ENCODE measurements around the gene GNG2.
"Not testable (repeated sequence)": the region's sequence is repeated elsewhere in the genome, so short reads cannot be mapped to it uniquely, and the experiment has no call there.

Gene GNG2

DNA sequence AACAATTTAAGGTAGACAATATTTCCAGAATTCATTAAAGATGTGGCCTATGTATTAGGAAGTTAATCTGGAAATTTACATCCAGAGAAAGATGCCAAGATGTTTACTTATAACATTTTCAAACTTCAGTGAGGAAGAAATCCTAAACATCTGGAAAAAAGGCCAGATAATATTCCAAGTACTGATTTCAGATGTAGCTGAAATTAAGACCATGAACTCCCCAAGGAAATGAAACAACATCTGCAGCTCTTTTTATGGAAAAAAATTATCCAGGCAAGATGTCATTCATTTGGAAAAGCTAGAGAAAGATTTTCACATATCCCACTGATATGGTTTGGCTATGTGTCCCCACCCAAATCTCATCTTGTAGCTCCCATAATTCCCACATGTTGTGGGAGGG, 35.0 kb downstream of the GNG2 start:
- FAIRE-seq = no peak

DNA sequence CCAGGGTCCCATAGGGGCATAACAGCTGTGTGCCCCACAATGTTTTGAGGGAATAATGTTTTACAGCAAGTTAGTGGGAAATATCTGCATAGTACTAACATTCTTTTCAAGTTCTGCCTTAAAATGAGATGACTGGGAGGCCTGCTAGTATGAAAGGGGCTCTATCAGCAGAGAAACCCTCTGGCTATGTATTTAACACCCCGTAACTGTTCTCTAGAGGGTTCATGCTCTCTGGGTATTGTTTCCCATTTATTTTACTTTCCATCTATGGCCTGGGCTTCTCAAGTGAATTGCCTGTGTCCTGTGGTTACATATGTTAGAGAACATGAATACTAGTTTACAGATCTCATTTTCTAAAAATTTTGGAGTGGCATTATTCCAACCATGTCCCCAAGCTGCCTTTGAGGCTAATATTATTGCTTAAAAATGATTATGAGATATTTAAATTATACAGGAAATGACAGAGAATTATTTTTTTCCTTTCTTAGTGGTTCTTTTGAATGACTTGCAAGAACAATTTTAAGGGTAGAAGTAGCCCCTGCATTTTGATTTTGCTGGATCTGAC, 37.5 kb downstream of the GNG2 start:
- no peak for FAIRE-seq

DNA sequence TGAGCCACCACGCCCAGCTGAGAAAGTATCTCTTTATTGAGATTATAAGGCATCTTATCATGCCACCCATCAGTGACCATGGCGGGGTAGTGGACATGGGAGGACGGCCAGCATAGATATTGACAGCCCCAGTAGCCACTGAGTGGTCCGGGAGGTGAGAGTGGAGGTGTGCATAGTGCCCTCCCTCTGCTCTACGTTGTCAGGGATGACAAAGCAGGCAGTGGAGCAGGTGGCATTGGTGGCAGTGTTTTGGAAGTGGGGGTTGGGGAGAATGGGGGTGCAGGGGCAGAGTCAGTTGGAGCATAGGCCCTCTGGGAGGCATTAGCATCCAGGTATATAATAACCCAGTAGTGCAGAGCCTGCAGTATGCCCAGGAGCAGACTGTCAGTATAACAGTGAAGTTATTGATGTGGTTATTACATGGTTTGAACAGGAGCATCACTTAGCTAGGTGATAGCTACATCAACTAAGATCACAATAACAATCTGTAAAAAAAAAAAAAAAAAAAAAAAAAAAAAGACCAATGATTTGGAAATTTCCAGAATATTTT, 41.1 kb downstream of the GNG2 start:
- no peak for FAIRE-seq

- FAIRE-seq = not testable (repeated sequence)
Measured at GRCh38 chr14:51905656-51906121, 45.3 kb downstream of the GNG2 start.

DNA sequence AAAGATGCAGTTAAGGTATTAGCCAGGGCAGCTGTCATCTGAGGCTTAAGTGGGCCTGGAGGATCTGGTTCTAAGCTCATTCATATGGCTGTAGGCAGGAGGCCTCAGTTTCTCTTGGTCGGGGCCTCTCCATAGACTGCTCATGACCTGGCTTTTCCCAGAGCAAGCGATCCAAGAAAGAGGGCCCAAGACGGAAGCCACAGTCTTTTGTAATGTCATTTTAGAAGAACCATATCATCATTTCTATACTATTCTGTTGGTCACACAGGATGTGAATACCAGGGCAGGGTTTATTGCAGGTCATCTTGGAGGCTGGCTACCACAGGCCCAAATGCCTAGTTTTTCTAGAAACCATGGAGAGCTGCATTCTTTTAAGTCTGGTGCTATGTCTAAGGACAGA, 47.7 kb downstream of the GNG2 start:
- no peak for FAIRE-seq

DNA sequence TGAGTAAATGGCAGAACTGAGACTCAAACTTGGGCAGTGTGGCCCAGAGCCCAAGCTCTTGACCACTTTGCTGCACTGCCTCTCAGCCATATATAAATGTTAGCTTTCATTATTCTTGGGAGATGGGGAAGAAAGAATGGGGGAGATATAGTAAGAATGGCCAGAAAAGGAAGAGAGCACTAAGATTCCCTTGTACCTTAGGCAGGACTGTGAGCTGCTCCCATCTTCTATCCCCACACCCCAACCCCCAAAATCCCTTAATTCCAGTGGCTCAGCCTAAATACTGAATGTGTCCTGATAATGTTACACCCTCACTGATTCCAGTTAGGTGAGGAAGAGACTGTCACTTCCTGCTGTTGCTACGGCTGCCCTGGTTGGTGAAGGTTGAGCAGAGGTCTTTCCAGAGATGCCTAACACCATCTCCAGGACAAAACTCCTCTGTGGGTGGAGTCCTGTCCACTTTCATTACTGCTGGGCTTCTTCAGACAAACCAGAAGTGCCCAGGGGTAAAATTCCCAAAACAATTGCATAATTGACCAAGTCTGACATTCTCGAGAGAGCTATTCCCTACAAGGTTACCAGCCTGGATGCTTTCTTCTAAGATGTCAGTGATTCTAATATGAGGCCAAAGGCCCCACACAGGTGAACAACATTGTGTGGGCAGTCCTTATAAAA, 51.8 kb downstream of the GNG2 start:
- FAIRE-seq = no peak

DNA sequence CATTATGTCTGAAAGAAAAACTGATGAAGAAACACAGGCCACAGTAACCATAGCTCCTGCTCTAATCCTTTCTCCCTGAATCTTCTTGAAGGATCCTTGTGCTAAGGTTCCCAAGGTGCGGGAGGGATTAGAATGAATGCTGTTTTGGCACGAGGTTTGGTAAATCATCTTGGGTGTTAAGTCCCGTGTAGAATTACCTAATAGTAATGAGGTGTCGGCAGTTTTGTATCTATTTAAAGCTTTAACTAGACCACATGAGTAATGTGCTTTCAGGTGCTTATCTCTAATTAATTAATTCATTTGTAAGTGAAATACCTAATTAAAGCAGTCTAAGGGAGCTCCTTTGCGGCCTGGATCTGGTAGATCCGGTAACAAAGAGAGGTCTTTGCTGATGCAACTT, 53.9 kb downstream of the GNG2 start:
- FAIRE-seq = no peak

DNA sequence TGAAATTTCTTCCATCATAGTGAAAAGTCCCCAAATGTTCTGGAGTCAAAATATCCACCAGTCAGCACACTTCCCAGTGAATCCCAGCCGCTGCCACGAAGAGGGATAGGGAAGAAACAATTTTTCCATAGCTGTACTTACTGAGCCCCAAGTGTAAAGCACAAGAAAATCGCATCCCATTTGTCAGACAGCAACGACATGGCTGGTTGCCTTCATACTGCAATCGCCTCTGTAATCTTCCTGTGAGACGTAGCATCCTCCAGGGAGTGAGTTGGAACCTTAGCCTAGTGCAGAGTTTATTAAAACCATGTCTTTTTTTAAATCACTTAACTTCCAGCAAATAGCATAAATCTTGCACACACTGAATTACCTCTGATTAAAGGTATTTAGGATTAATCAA, 56.8 kb downstream of the GNG2 start:
- no peak for FAIRE-seq

DNA sequence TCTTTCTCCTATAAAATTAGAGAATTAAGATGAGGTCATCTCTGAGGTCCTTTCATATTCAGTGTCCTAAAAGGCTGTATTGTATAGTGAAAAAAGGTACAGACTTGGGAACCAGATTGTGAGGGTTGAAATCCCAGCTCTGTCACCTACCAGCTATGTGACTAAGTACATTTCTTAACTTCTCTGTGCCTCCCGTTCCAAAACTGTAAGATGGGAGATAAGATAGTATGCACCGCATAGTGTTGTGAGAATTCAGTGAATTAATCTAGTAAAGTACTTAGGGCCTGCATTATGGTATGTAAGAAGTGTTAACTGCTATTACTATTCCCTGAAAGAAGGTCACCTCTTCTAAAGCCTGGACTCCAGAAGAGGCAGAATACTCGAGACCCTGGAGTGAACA, 60.6 kb downstream of the GNG2 start:
- FAIRE-seq = no peak

DNA sequence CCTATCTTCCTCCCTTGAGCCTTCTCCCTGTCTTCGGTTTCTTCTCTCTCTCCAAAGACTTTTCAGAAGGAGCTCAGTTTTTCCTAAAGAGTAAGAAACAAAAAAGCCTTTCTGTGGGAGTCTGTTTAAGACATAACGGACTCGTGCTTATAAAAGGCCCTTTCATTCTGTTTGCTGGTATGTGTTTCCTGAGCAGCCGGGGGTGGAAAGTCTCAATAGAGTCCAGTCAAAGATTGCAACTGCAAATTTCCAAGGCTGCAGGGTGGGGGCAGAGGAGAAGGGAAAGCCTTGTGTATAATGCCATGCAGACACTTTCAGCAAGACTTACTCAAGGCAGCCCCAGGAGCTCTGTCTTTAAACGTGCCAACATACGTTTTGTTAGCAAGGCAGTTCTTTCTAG, 62.2 kb downstream of the GNG2 start:
- no peak for FAIRE-seq

DNA sequence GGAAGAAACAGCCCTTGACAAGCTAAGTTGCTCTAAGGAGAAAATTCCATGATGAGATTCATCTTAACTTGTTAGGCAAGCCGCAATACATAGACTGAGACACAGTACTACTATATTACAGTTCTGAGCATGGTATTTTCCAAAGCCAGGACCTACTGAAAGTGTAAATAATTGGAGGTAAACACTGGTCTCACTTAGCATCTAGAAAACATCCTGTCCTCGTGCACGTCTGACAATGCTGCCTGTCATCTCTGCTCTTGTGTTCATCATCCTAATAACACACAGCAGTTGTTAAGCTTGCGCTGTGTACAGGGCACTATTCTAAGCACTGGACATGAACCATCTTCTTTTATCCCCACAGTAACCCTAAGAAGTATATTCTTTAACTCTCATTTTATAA, 64.2 kb downstream of the GNG2 start:
- no peak for FAIRE-seq

DNA sequence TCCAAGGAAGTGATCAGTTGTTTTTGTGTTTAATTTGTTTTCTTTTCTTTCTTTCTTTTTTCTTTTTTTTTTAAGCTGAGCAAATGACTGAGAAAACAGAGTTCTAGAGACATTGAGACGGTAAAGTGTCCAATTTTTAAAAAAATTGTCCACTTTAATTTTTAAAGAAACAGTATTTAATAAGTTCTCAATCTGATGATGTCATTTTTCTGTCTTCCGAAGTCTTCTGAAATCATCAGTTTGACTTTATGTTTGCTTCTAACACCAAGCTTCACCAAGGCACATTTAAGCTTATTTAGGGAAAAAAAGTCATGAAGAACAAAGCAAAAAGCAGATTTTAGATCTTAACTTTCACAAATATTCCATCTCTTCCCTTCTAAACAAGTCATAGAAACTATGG, 65.6 kb downstream of the GNG2 start:
- FAIRE-seq = no peak

DNA sequence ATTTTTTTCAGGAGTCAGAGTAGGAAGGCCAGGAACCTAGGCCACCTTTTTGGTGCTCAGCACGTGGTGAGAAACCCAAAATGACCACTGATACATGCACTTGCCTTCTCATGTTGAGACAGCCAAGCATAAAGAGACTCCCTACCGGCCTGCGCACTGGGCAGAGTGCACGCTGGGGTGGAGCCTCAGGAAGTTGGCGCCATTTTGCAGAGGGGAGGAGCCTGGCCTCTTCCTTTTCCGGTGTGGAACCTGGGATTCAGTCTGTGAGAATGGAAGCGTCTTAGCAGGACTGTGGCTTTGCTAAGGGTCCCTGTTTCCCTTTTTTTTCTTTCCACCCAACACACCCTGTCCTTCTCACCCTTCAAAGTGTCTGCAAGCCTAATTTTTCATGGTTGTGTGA, 66.0 kb downstream of the GNG2 start:
- no peak for FAIRE-seq

DNA sequence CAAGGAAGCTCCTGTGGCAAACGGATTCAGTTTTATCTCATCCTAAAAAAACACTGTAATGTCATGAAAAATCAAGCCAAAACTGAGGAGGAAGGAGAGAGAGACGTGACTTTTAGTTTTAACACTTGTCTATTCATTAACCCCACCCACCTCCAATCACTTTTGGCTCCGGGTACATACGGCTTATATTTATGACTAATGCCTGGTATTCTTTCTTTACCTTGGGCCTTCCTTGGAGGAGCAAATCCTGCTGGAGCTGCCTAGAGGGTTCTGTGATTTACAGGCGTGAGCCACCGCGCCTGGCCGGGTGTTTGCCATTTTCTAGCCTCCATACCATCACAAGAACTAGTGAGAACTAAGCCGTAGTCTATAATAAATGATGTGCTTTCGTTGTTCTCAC, 68.2 kb downstream of the GNG2 start:
- FAIRE-seq = no peak

DNA sequence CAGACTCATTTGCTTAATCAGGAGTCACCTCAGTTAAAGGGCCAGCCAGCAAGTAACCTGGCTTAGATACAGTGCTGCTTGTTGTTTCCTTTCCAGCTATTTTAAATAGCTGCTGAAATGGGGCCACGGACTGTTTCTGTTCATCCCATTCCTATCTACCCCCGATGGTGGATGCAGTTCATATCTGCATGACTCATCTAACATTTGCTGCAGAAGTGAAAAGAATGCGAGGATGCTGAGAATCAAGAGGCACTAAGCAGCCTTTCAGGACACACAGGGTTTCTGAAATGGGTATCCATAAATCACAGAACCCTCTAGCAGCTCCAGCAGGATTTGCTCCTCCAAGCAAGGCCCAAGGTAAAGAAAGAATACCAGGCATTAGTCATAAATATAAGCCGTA, 68.8 kb downstream of the GNG2 start:
- no peak for FAIRE-seq

GRCh38 chr14:51929910-51930682, 69.7 kb downstream of the GNG2 start:
- FAIRE-seq = no peak

GRCh38 chr14:51931308-51931707, 70.9 kb downstream of the GNG2 start:
- no peak for FAIRE-seq

- FAIRE-seq = no peak
Measured at GRCh38 chr14:51933191-51933590, 72.8 kb downstream of the GNG2 start.

- no peak for FAIRE-seq
Measured at GRCh38 chr14:51938137-51938536, 77.7 kb downstream of the GNG2 start.

DNA sequence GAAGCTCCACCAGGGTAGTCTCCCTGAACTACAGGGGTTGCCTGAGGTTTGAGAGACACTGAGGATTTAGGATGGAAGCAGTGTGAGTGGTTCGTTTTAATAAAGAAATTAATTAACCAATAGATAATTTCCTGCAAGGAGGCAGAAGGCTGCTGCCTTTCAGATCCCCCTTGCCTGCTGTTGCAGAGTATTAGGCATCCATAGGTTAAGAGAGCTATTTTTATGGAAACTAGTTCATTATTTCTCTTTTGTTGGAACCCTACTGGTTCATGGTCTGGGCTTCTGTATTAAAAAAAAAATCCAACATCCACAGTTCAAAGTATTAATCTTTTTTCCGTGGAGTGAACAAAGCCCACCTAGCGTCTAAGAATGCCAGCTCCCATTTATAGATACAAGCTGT, 78.4 kb downstream of the GNG2 start:
- FAIRE-seq = no peak

GRCh38 chr14:51939226-51939625, 78.8 kb downstream of the GNG2 start:
- FAIRE-seq = peak; percentile 72

GRCh38 chr14:51939755-51940301, 79.4 kb downstream of the GNG2 start:
- FAIRE-seq = no peak

DNA sequence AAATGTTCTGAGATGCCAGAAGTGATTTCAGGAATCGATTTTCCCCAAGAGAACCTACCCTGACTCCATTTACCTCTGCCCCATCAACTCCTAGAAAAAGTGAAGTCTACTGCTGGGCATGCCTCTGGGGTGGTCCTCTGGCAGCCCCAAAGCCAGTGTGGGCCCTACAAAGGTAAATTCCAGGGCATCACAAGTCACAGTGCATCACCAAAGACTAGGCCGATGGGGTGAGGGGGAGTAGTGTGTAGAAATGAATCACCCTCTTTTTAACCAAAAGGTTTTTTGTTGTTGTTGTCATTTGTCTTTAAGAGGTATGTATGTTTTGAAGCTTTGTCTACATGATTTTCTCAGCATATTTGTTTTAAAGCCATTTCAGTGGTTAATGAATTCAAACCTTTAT, 82.6 kb downstream of the GNG2 start:
- no peak for FAIRE-seq

- no peak for FAIRE-seq
Measured at GRCh38 chr14:51950007-51950406, 89.6 kb downstream of the GNG2 start.
